Stimulated activated CD8-positive, alpha-beta memory T cell treated with anti-CD3 and anti-CD28 coated beads, Interleukin-4, amount 100 ng/mL, for 4 hours (primary cell): ENCODE data around the gene CCNF.
A peak's percentile ranks its signal among the peaks of the same experiment; 100 is the strongest.

Experiments
- DNase-seq, 2 donors: peaks; one replicate each; pipeline ENCODE4 v3.0.0-alpha.2; 2020; ENCODE audit warnings: low read depth in 2 of 2, low spot score in 1 of 2

CCNF gene

GRCh38 chr16:2455081-2455845 is 26.0 kb downstream of the CCNF start:
- no peak for DNase-seq

GRCh38 chr16:2456551-2457153 is 27.4 kb downstream of the CCNF start:
- DNase-seq, result no peak

- DNase-seq, result no peak
Observed at GRCh38 chr16:2457267-2457666, 28.0 kb downstream of the CCNF start.

- DNase-seq, result no peak
Observed at GRCh38 chr16:2457946-2458345, 28.7 kb downstream of the CCNF start.

- no peak for DNase-seq
Observed at GRCh38 chr16:2458887-2459646, 29.8 kb downstream of the CCNF start.

GRCh38 chr16:2459647-2460390 is 30.6 kb downstream of the CCNF start, which contains the start of gene TEDC2:
Gene TEDC2, plus strand, starts transcription at chr16:2460109. Its CDS starts 36 bp downstream, at chr16:2460145.
- DNase-seq, result peak; percentile 91 to 95

- no peak for DNase-seq
Observed at GRCh38 chr16:2460391-2460713, 31.1 kb downstream of the CCNF start.

GRCh38 chr16:2460916-2461315 is 31.7 kb downstream of the CCNF start:
- no peak for DNase-seq

- no peak for DNase-seq
Observed at GRCh38 chr16:2462031-2462866, 33.0 kb downstream of the CCNF start.

- DNase-seq, result no peak
Observed at GRCh38 chr16:2464333-2464732, 35.1 kb downstream of the CCNF start.

- DNase-seq, result no peak
Observed at GRCh38 chr16:2465653-2466415, 36.6 kb downstream of the CCNF start.

- no peak for DNase-seq
Observed at GRCh38 chr16:2466667-2467527, 37.6 kb downstream of the CCNF start.

- DNase-seq, result no peak
Observed at GRCh38 chr16:2467528-2468232, 38.4 kb downstream of the CCNF start.

- no peak for DNase-seq
Observed at GRCh38 chr16:2468233-2468724, 39.0 kb downstream of the CCNF start.

- no peak for DNase-seq
Observed at GRCh38 chr16:2468725-2469398, 39.6 kb downstream of the CCNF start.

GRCh38 chr16:2469399-2470233 is 40.4 kb downstream of the CCNF start:
- DNase-seq, result no peak

GRCh38 chr16:2470234-2470601 is 41.0 kb downstream of the CCNF start:
- DNase-seq, result no peak
